Liver (tissue), 9 donors: ENCODE data around the gene PGGHG. TPM values are rescaled to one million over a fixed set of nuclear protein-coding genes. Genes with fewer than 3 reads are reported as not detected.
"Not testable (repeated sequence)": the region's sequence is repeated elsewhere in the genome, so short reads cannot be mapped to it uniquely, and the experiment has no call there.

ENCODE experiments used
- DNase-seq: peaks from one replicate; pipeline ENCODE4 v3.0.0-alpha.2; 2017; ENCODE audit warnings: low spot score
- H3K27ac ChIP-seq, 2 donors: one replicate each; pipeline ENCODE4 v1.7.0; 2013; ENCODE audit warnings: inconsistent platforms in 2 of 2, low read length in 2 of 2, control low read depth in 1 of 2, low read depth in 1 of 2, mild to moderate bottlenecking in 1 of 2
- H3K27me3 ChIP-seq, 4 donors: one replicate each; pipeline versions ENCODE4 v1.6.1 to v1.7.0; 2013; ENCODE audit warnings: low read length in 3 of 4, inconsistent platforms in 1 of 4, mild to moderate bottlenecking in 1 of 4, moderate library complexity in 1 of 4; ENCODE audit not compliant: control insufficient read depth in 4 of 4, insufficient read depth in 4 of 4
- H3K36me3 ChIP-seq, 4 donors: one replicate each; pipeline versions ENCODE4 v1.6.1 to v1.7.0; 2013; ENCODE audit warnings: low read length in 3 of 4, mild to moderate bottlenecking in 3 of 4, low read depth in 1 of 4, moderate library complexity in 1 of 4; ENCODE audit not compliant: control insufficient read depth in 4 of 4, insufficient read depth in 3 of 4
- H3K4me1 ChIP-seq, 4 donors: one replicate each; pipeline versions ENCODE4 v1.6.1 to v1.7.0; 2013; ENCODE audit warnings: low read length in 3 of 4, mild to moderate bottlenecking in 3 of 4, moderate library complexity in 1 of 4; ENCODE audit not compliant: control insufficient read depth in 4 of 4, insufficient read depth in 4 of 4
- H3K4me3 ChIP-seq, 3 donors: one replicate each; pipeline versions ENCODE4 v1.6.1 to v1.7.0; 2013; ENCODE audit warnings: low read length in 3 of 3, control low read depth in 1 of 3, low read depth in 1 of 3, mild to moderate bottlenecking in 1 of 3
- H3K9ac ChIP-seq, 2 donors: one replicate each; pipeline ENCODE4 v1.7.0; 2013; ENCODE audit warnings: low read length in 2 of 2, mild to moderate bottlenecking in 2 of 2, moderate library complexity in 2 of 2, control low read depth in 1 of 2, low read depth in 1 of 2
- H3K9me3 ChIP-seq, 4 donors: one replicate each; pipeline versions ENCODE4 v1.6.1 to v1.7.0; 2013; ENCODE audit warnings: low read length in 3 of 4; ENCODE audit not compliant: control insufficient read depth in 4 of 4
- ATF3 ChIP-seq: IDR thresholded peaks from 2 replicates; pipeline ENCODE4 v1.6.1; 2016; ENCODE audit warnings: antibody characterized with exemption
- GABPA ChIP-seq, 2 donors: IDR thresholded peaks in 1 of 2; conservative IDR thresholded peaks in 1 of 2; 2 replicates each; pipeline ENCODE4 v1.6.1; 2016; ENCODE audit warnings: antibody characterized with exemption in 2 of 2, mild to moderate bottlenecking in 1 of 2, moderate library complexity in 1 of 2
- HNF4A ChIP-seq, 2 donors: conservative IDR thresholded peaks; 2 replicates each; pipeline ENCODE4 v1.6.1; 2016; ENCODE audit warnings: antibody characterized with exemption in 2 of 2, mild to moderate bottlenecking in 2 of 2
- HNF4G ChIP-seq: IDR thresholded peaks from 2 replicates; pipeline ENCODE4 v1.6.1; 2016; ENCODE audit warnings: antibody characterized with exemption
- JUND ChIP-seq, 2 donors: IDR thresholded peaks; 2 replicates each; pipeline ENCODE4 v1.6.1; 2016; ENCODE audit warnings: antibody characterized with exemption in 2 of 2
- MAX ChIP-seq: IDR thresholded peaks from 2 replicates; pipeline ENCODE4 v1.6.1; 2016; ENCODE audit warnings: antibody characterized with exemption
- NR2F2 ChIP-seq: IDR thresholded peaks from 2 replicates; pipeline ENCODE4 v1.6.1; 2016; ENCODE audit warnings: antibody characterized with exemption
- RAD21 ChIP-seq, 2 donors: IDR thresholded peaks; 2 replicates each; pipeline ENCODE4 v1.6.1; 2016; ENCODE audit warnings: antibody characterized with exemption in 2 of 2, mild to moderate bottlenecking in 2 of 2
- REST ChIP-seq: IDR thresholded peaks from 2 replicates; pipeline ENCODE4 v1.6.1; 2016; ENCODE audit warnings: antibody characterized with exemption, mild to moderate bottlenecking
- RXRA ChIP-seq, 2 donors: IDR thresholded peaks; 2 replicates each; pipeline ENCODE4 v1.6.1; 2017 to 2018; ENCODE audit warnings: antibody characterized with exemption in 2 of 2, mild to moderate bottlenecking in 1 of 2
- SP1 ChIP-seq: IDR thresholded peaks from 2 replicates; pipeline ENCODE4 v1.6.1; 2018; ENCODE audit warnings: antibody characterized with exemption, mild to moderate bottlenecking
- YY1 ChIP-seq: IDR thresholded peaks from 2 replicates; pipeline ENCODE4 v1.6.1; 2016; ENCODE audit warnings: antibody characterized with exemption, mild to moderate bottlenecking
- ZBTB33 ChIP-seq: IDR thresholded peaks from 2 replicates; pipeline ENCODE4 v1.6.1; 2016; ENCODE audit warnings: antibody characterized with exemption
- WGBS: extraction: QIAGEN DNeasy Blood & Tissue Kit; methylation state at CpG from one replicate; pipeline ENCODE4 v1.1.7; 2013; 5-methylcytosine and 5-hydroxymethylcytosine counted together
- polyA plus RNA-seq, 2 donors: library from polyadenylated mRNA; stranded (reverse) in 1 of 2; unstranded in 1 of 2; fragments of 200-250 nt in 1 of 2; fragments of >200 nt in 1 of 2; fragmentation: Nextera tagmentation in 1 of 2; extraction: Ambion mirVana in 1 of 2; gene quantifications; one replicate each; pipeline versions ENCODE4 v1.2.1 to v1.2.3, GENCODE V29; 2013 to 2015
- total RNA-seq, 2 donors: library from RNA; depleted of rRNA; stranded (reverse); fragments of >200 nt; gene quantifications; one replicate each; pipeline ENCODE4 v1.2.3, GENCODE V29; 2014
- donor health status: healthy.
- donor health status: healthy.
- donor health status: healthy.
- donor health status: healthy.
- donor health status: healthy.

PGGHG gene
- total and polyA plus RNA-seq, 4 donors = 1.3 to 11.4 (median 7.5) TPM

- H3K4me3 ChIP-seq, H3K9ac ChIP-seq, H3K27me3 ChIP-seq, H3K9me3 ChIP-seq, DNase-seq, H3K36me3 ChIP-seq: not testable (repeated sequence)
- 74% methylated on average over 26 of the region's 34 CpGs for WGBS
- peaks cover 0 to 17% (median 10%) of the 10 kb centered on the region in 4 donors for H3K4me1 ChIP-seq
- H3K27ac ChIP-seq = peak overlapping the region; percentile 4 to 42
Measured at GRCh38 chr11:324593-325517, 35.9 kb downstream of the PGGHG start.

GRCh38 chr11:325796-326591 is 37.1 kb downstream of the PGGHG start:
- peaks cover 0 to 15% (median 10%) of the 10 kb centered on the region in 4 donors for H3K4me1 ChIP-seq
- no peaks in the 10 kb centered on the region for H3K36me3 ChIP-seq
- no peak overlapping the region for H3K4me3 ChIP-seq
- 88% methylated on average over 30 of the region's 30 CpGs for WGBS
- peak overlapping the region; percentile 11 to 57 for H3K9ac ChIP-seq
- DNase-seq = no peak
- TF ChIP-seq YY1 (no peak), JUND (IDR thresholded peaks at IDR 0.05) (no peak), RAD21 (IDR thresholded peaks at IDR 0.05) (no peak), ZBTB33 (no peak), RXRA (IDR thresholded peaks at IDR 0.05) (no peak), MAX (no peak), ATF3 (no peak)
- no peaks in the 10 kb centered on the region for H3K27me3 ChIP-seq
- H3K27ac ChIP-seq = peak overlapping the region; percentile 76 to 92
- no peaks in the 10 kb centered on the region for H3K9me3 ChIP-seq

- no peak for DNase-seq
- Histone ChIP-seq H3K27ac (peak overlapping the region; percentile 76 to 92), H3K36me3 (no peaks in the 10 kb centered on the region), H3K27me3 (no peaks in the 10 kb centered on the region), H3K9ac (peak overlapping the region; percentile 4 to 57), H3K4me3 (no peak overlapping the region), H3K9me3 (no peaks in the 10 kb centered on the region), H3K4me1 (peaks cover 0 to 14% (median 10%) of the 10 kb centered on the region in 4 donors)
- 60% methylated on average over 6 of the region's 6 CpGs for WGBS
- TF ChIP-seq HNF4G = no peak
- no peak for TF ChIP-seq GABPA (IDR thresholded peaks at IDR 0.05 in 1 of 2, conservative IDR thresholded peaks at IDR 0.05 in 1 of 2)
- peak; percentile 58 to 85 for TF ChIP-seq RXRA (IDR thresholded peaks at IDR 0.05)
- no peak for TF ChIP-seq RAD21 (IDR thresholded peaks at IDR 0.05)
- no peak for TF ChIP-seq HNF4A (conservative IDR thresholded peaks at IDR 0.05)
- no peak for TF ChIP-seq ATF3
- TF ChIP-seq REST = no peak
- no peak for TF ChIP-seq NR2F2
- TF ChIP-seq SP1 = no peak
Measured at GRCh38 chr11:326592-326841, 37.6 kb downstream of the PGGHG start.
